Erythroblast (primary cell): ENCODE data around the gene LHX3.

Source experiments
- GATA1 ChIP-seq: IDR thresholded peaks from 2 replicates; pipeline ENCODE4 v1.6.1; 2011; ENCODE audit warnings: low read depth, mild to moderate bottlenecking, control low read depth, low read length, moderate library complexity
- POLR2A ChIP-seq: IDR thresholded peaks from 2 replicates; pipeline ENCODE4 v1.6.1; 2011; ENCODE audit warnings: mild to moderate bottlenecking, low read length

DNA sequence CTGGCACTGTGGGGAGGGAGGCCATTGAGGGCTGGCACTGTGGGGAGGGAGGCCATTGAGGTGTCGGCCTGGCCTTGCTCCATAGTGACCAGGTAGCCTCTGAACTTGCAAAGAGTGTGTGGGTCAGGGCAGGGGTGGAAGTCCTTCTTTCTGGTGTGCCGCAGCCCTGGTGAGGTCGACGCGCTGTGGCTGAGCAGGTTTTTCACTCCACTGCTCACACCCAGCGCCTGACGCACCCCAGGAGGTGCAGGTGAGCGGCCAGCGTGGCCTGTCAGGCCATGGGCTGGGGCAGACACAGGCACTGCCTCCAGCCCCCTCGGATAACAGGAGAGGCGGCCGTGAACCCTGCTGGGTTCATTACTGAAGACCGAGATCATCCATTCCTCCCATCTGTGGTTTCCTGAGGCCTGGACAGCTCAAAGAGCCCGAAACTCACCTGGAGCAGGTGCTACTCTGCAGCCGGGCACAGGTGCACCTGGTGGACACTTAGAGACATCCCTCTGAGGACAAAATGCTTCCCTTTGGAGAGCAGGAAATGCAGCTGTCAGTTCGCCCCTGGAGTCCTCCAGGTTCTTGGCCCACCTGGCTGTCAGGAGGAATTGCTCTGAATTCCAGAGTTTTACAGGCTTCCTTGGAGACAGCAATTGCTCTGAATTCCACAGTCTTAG is 32.4 kb downstream of the LHX3 start:
- TF ChIP-seq POLR2A (no peak), GATA1 (no peak)
